ENCODE measurements around the gene NAXE.

The NAXE gene

GRCh38 chr1:156591432-156592157, at the start of gene NAXE:
Gene NAXE (plus strand): TSS chr1:156591776. CDS start chr1:156591805, 29 bp downstream.
- DNase-seq, result no peak

- no peak for DNase-seq
Measured at GRCh38 chr1:156543066-156543465, 48.5 kb upstream of the NAXE start.

DNA sequence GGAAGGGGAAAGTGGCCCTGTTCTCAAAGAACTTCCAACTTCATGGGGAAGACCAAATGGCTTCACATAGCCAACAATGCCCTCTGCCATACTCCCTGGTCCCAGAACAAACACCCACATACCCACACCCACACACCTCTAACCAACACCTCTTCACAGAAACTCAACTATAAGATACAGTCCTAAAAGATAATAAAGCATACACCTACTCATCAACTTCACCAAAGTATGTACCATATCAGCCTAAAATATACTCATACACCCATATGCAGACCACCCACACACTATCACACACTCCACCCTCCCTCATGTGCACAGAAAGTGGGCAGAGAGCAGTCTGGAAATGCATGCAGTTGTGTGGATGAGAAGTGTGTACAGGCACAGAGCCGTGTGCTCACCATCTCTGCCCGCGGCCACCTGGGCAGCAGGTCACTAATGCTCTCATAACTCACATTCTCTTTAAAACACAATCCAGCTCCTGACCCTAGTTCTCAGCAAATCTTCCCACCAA, 46.9 kb upstream of the NAXE start:
- DNase-seq, result no peak

DNA sequence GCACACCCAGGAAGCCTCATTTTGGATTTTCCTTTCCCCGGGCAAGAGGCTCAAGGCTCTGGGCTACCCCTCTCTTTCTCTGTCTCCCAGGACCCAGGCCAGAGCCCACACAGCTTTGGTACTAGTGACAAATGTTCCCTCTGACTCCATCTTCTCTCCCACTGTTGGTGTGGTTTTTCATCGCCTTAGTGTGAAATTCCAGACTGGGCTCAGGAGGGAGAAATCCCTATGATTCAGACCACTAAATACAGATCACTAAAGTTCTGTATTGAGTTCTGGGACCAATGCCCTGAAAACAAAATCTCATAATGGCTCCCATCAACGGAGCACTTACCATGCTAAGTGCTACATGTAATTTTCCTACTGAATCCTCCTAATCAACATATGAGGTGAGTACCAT, 45.3 kb upstream of the NAXE start:
- DNase-seq, result no peak

DNA sequence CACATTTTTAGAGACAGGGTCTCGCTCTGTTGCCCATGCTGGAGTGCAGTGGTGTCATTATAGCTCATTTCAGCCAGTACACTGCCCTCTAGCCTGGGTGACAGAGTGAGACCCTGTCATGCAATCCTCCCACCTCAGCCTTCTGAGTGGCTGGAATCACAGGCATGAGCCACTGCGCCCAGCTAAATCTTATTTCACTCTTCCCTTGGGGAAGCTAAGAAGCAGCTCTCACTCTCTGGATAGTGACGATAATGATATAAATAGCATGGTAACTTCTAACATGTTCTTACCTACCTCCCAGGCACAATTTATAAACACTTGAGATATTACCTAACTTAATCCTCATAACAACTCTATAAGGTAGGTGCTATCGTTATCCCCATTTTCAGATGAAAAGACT, 44.1 kb upstream of the NAXE start:
- no peak for DNase-seq

GRCh38 chr1:156547982-156548381, 43.6 kb upstream of the NAXE start:
- no peak for DNase-seq

DNA sequence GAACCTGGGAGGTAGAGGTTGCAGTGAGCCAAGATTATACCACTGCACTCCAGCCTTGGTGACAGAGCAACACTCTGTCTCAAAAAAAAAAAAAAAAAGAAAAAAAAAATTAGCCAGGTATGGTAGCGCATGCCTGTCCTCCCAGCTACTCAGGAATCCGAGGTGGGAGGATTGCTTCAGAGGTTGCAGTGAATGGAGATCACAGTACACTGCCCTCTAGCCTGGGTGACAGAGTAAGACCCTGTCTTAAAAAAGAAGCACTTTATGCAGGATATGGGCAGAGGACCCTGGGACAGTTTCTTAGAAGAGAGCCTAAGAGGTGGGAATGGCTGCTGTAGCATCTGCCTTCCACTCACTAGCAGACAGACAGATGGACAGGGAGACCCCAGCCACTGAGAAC, 42.2 kb upstream of the NAXE start:
- DNase-seq, result no peak

GRCh38 chr1:156549831-156550230, 41.7 kb upstream of the NAXE start:
- no peak for DNase-seq

DNA sequence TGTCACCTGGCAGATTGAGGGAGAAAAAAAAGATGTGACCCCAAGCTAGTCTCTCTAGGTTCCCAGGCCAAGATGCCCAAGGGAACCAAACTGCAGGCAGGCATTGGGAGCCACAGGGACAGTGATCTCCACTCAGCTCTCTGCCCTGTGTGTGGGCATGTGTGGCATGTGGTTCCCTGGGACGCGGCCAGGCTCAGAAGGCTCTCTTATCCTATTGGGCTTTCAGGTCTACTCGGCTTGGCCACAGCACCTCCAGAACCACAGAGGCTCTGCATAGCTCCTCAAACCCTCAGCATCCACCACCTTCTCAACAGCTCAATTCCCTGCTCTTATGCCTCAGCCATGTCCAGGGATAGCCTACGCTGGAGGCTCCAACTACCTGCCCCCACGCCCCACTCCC, 41.2 kb upstream of the NAXE start:
- DNase-seq, result no peak

GRCh38 chr1:156551066-156551643, 40.4 kb upstream of the NAXE start:
- DNase-seq, result no peak

- no peak for DNase-seq
Measured at GRCh38 chr1:156551869-156552268, 39.7 kb upstream of the NAXE start.

DNA sequence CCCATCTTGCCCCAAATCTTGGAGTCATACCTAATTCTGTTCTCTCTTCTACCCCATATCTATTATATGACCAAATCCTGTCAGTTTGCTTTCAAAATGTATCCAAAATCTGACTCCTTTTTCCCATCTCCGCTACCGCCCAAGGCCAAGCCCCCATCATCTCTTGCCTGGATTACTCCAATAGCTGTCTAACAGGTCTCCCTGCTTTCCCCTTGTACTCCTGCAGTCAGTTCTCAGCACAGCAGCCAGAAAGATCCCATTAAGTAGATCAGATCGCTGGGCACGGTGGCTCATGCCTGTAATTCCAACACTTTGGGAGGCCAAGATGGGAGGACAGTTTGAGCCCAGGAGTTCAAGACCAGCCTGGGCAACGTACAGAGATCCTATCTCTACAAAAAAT, 39.1 kb upstream of the NAXE start:
- DNase-seq, result no peak

GRCh38 chr1:156552937-156553336, 38.6 kb upstream of the NAXE start:
- peak; percentile 81 for DNase-seq

DNA sequence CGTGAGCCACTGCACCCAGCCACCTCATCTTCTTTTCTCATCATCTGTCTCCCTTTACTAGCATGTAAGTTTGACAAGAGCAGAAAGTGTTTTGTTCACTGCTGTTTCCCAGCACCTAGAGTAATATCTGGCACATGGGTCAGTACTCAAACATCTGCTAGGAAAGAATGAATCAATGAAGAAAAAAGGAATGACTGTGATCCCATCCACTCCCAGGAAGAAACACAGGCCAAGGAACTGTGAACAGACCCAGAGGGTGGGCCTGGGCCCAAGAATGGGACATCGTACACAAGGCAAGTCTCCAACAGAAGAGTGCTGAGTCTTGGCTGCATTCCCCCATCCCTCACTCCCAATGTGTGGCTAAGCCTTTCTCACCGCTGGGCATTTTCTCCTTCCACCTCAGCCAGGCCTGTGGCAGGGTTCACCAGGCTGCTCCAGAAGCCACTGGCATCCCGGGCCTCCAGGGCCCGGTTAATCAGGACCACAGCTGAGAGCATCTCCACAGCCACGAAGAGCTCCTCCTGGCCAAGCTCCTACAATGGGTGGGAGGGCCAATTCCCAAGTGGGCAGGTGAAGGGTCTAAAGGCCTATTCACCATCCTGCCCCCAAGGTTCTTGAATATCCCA, 37.6 kb upstream of the NAXE start:
- no peak for DNase-seq

DNA sequence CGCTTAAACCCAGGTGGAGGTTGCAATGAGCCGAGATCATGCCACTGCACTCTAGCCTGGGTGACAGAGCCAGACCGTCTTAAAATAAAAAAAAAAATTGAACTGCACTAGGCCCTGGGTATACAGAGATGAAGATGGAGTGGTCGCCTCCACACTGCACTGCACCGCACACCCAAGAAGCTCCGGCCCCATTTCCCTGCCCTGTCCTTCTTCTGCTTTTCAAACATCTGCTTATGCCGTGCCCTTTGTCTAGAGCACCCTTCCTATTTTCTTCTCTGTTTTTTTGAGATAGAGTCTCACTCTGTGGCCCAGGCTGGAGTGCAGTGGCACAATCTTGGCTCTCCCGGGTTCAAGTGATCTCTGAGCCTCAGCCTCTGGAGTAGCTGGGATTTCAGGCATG, 36.6 kb upstream of the NAXE start:
- DNase-seq, result no peak

GRCh38 chr1:156555715-156556114, 35.9 kb upstream of the NAXE start:
- no peak for DNase-seq

DNA sequence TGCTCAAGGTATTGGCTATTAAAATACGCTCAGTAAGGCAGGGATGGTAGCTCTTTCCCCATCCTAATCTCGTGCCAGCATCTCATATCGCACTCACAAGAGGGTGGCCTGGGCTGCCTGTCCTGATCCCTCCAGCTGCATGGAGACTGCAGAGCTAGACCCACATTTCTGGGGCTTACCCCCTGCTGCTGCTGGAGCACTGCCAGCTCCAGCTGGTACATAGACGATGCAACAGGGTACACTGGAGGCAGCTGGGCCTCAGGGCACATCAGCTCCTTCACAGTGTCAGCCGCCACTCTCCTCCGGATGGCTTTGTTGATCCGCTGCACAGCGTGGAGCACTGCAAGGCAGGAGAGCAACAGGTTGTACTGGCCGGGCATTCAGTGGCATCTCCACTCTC, 35.2 kb upstream of the NAXE start:
- no peak for DNase-seq

GRCh38 chr1:156559086-156559796, 32.3 kb upstream of the NAXE start:
- DNase-seq, result no peak

DNA sequence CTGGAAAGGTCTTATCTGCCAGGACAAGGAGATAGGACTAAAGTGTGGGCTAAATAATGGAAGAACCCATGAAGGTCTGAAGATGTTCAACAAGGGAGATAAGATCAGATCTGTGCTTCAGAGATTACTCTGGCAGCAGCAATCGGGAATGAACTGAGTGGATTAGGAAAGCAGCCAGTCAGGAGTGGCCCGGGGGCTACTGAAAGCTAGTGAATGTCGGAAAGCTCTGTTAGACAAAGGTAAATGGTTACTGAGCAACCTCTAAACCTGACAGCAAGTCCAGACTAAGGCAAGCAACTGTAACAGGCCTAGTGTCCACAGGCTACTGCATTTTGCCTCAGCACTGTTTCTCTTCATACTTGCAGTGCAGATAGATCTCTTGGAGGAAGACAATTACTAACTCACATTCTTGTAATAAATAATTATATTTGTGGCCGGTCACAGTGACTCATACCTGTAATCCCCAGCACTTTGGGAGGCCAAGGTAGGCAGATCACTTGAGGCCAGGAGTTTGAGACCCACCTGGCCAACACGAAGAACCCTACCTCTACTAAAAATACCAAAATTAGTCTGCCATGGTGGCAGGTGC, 31.7 kb upstream of the NAXE start:
- DNase-seq, result no peak

GRCh38 chr1:156560585-156561163, 30.9 kb upstream of the NAXE start:
- DNase-seq, result no peak

- no peak for DNase-seq
Measured at GRCh38 chr1:156565519-156565918, 26.1 kb upstream of the NAXE start.

DNA sequence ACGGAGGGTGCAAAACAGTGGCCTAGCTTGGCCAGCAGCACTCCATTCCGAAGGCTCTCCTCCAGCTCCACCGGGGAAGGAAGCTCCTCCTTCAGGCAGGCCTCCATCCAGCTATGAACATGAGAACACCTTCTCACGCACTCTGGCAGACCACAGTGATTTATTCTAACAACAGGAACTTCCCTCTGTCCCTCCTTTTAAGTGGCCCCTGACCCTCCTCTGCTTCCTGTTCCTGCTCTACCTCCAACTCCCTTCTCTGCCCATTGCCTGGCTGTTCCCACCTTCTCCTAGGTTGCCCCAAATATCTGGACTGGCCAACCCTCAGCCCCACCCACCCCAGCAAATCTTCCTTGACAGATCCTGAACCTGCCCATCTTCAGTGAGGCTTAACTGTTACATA, 25.1 kb upstream of the NAXE start:
- DNase-seq, result no peak
